Right lung (tissue), 5 donors: ENCODE results near the gene DOC2B. TPM values are rescaled to one million over a fixed set of nuclear protein-coding genes. Genes with fewer than 3 reads are reported as not detected.
A peak's percentile ranks its signal among the peaks of the same experiment; 100 is the strongest.
"Not testable (repeated sequence)": the region's sequence is repeated elsewhere in the genome, so short reads cannot be mapped to it uniquely, and the experiment has no call there.

ENCODE experiments used
- DNase-seq, 2 donors: peaks; one replicate each; pipeline ENCODE4 v3.0.0-alpha.2; 2013
- polyA plus RNA-seq, 5 donors: library from polyadenylated mRNA; unstranded; fragments of 120-200 nt; gene quantifications; one replicate each; pipeline versions ENCODE4 v1.2.1 to v1.2.3, GENCODE V29; 2013; ENCODE audit warnings: inconsistent platforms in 1 of 5, low replicate concordance in 1 of 5; ENCODE audit not compliant: insufficient read length in 5 of 5, insufficient read depth in 1 of 5

The DOC2B gene
- polyA plus RNA-seq, 5 donors: 2.2 to 3.7 (median 3.6) TPM

DNA sequence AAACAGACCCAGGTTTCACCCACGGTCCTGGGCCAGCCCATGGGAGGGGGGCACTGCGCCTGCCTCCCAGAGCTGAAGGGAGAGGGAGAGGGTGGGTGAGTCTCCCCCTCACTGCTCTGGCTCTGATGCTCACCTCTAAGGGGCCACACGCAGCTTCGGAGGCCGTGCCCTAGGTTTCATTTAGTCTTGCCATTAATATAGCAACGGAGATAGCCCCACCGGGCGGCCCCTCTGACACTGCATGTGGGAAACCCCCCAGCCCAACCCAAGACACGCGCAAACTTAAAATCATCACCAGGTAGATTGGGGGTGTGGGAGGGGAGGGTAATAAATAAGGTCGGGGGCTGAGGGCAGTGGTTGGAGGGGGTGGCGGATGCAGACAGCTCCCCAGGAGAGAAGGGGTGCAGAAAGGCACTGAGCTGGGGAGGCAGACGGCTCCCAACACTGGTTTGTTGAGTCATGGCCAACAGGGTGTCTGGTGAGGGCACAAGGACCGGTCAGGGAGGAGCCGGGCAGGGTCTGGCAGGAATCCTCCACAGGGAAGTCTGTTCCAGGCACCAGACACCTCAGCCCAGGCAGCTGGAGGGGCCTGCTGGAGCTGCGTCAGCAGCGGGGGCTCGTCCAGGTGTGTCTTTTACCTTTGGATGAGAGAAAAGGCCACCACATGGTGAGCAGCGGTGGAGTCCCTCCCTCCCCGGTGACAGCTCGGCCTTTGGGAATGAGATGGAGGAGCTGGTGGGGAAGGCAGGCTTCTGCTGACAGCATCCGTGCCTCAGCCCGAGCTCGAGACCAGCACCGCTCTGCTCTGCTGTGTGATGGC, 32.0 kb upstream of the DOC2B start:
- DNase-seq: no peak

DNA sequence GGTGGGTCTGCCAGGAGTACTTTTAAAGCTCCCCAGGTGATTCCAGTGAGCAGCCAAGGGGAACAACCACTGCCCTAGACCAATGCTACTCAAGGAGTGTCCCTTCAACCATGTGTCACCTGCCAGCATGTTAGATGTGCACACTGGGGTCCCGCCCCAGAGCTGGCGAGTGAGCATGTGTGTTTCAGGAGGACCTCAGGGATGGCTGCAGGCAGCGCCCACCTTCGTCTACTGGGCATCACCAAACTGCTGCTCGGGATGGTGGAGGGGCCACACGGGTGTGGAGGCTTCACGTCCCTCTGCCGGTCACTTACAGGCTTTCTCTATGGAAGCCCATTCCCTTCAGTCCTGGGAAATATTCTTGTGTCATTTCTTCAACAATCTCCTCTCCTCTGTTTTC, 29.0 kb upstream of the DOC2B start:
- no peak for DNase-seq

DNA sequence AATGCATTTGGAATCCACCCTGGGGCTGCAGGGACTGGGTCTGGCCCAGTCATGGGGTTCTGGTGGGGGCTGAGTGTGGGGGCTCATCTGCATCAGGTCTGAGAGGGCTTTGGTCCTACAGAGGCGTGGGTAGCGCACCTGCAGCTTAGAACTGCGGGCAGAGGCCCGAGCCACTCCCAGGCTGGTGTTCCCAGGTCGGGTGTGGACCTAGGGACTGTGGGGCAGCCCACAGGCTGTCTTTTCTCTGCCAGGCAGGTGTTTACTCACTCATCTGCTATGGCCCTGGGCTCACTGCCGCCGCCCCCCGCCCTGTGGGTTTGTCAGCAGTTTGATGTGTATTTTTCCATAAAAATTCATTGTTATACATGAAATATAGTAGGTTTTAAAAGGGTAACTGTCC, 27.0 kb upstream of the DOC2B start:
- DNase-seq: no peak

DNA sequence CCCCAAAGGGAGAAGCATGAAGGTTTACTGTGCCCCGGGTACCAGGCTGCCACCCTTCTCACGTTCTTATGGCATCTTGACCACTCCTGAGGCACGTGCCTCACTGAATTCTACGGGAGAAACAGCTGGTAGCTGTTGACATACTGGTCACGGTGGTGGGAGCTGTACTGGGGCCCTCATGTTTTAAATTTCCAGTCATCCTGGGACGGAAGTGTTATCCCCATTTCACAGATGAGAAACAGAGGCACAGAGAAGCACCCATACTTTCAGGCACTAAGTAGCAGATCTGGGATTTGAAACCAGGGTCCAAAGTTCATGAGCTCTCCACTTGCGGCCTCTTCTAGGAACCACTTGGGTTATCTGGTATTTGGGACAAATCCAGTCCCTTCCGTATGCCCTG, 26.3 kb upstream of the DOC2B start:
- DNase-seq: no peak

- no peak for DNase-seq
These were observed 25.6 kb upstream of the DOC2B start for GRCh38 chr17:206941-207560.

GRCh38 chr17:206484-206883, 25.0 kb upstream of the DOC2B start:
- not testable (repeated sequence) for DNase-seq

DNA sequence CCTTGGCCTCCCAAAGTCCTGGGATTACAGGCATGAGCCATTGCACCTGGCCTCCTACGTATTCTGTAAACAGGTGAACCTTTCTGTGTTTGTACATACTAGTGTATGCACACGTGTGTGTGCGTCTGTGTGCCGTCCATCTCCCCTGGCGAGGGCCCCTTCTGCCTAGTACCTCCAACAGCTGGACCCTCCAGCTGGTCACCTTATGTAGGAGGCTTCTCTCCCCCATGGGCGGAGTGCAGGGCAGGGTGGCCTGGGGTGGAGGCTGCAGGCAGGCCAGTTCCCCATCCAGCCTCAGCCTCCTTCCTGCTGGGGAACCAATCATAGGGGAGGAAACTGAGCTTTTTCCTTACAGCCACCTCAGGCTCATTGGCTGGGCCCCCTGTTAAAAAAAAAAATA, 24.4 kb upstream of the DOC2B start:
- DNase-seq: no peak

DNA sequence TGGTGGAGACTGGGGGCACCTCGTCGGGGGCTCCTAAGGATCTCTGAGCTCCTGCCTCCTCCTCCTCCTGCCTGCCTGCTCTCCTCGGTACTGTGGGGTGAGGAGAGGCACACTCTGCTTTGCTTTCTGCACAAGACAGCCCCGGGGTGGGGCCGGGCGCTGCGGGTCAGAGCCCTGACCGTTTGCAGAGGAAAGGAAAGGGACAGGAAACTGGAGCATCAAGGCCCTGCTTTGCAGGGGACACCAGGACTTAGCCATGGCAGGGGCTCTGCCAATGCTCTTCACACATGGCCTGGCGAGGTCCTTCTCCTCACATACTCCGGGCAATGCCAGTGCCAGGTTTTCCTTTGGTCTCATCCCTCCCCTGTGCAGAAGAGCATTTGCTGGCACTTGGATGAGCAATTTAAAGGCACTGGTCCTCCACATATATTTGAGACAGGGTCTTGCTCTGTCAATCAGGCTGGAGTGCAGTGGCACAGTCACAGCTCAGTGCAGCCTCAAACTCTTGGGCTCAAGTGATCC, 23.8 kb upstream of the DOC2B start:
- no peak for DNase-seq

DNA sequence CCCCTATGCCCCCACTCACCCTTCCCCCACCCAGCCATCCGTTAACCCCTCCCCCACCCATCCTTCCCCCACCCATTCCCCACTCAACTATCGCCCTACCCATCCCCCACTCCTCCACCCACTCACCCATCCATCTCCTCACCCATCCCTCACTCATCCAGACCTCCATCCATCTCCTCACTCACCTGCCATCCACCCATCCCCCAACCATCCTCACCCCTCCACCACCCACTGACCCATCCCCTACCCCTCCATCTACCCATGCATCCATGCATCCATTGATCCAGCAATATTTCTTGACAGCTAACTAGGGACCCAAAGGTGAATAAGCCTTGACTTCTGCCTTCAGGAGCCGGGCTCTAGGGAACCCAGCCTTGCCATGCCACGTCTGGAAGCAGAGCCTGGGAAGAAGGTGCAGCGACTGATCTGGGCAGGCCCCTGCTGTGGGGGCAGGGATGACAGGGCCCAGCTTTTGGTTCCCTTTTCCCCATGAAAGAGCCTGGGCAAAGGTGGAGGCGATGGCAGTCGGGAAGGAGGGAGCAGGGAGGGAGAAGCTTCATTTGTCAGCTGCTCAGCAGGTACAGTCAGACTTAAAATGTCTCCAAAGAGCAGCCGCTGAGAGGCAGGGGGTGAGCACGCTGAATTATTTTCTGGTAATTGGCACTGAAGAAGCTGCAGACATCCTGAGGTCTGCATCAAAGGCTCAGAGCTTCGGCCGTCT, 23.1 kb upstream of the DOC2B start:
- no peak for DNase-seq

DNA sequence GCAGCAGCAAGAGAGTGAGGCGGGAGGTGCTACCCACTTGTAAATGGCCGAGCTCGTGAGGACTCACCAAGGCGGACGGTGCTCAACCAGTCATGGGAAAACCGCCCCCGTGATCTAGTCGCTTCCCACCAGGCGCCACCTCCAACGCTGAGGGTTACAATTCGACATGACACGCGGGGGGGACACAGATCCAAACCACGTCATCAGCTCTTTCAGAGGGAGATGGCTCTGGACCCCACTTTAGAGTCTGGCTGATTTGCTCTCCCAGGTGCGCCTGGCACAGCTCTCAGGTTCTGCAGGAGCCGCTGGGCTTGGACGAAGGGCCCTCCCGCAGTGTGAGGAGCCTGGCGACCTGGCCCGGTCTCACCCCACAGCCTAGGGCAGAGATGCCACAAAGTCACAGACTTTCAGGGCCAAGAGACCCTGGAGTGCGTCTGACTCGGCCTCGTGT, 21.1 kb upstream of the DOC2B start:
- no peak for DNase-seq

GRCh38 chr17:201736-202135, 20.3 kb upstream of the DOC2B start:
- DNase-seq: not testable (repeated sequence)

DNA sequence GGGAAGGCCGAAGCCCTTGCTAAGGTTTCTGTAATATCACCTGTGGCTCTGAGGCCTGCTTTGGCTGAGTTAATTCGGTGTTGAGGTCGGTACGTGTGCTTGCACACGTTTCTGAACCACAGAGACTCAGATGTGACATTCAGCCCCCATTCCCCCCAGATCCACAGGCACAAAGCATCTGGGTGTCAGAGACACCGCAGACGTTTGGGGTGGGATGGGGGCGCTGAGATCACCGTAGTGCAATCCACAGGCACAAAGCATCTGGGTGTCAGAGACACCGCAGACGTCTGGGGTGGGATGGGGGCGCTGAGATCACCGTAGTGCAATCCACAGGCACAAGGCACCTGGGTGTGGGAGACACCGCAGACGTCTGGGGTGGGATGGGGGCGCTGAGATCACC, 19.8 kb upstream of the DOC2B start:
- not testable (repeated sequence) for DNase-seq

GRCh38 chr17:200586-200985, 19.1 kb upstream of the DOC2B start:
- no peak for DNase-seq

GRCh38 chr17:199806-200545, 18.5 kb upstream of the DOC2B start:
- DNase-seq: peak in 1 of 2 donors; percentile 23

DNA sequence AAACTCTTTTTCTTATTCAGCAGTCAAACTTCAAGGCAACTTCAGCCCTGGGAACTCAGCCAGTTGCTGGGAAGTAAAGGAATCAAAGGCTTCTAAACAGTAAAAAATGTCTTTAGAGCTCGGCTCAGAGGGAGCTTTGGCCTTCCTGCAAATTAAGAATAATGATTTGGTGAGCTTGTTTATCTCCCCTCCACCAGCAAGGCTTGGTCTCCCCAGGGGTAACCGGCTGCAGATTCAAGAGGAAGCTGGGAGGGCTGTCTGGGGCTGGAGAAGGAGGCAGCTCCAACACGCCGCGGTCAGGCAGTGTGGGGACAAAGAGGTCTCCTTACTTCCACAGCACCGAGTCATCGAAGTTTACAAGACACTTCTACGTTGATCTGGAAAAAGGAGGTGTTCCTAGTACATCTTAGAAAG, 17.7 kb upstream of the DOC2B start:
- DNase-seq: peak in 1 of 2 donors; percentile 51

DNA sequence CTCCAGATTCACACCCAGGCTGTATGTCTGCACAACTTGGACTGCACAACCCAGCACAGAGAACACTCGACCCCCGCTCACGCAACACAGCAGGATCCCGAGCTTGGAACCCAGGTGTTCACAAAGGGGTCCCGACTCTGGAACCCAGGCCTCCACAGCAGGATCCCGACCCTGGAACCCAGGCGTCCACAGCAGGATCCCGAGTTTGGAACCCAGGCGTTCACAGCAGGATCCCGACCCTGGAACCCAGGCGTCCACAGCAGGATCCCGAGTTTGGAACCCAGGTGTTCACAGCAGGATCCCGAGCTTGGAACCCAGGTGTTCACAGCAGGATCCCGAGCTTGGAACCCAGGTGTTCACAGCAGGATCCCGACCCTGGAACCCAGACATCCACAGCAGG, 16.8 kb upstream of the DOC2B start:
- not testable (repeated sequence) for DNase-seq

- no peak for DNase-seq
These were observed 15.9 kb upstream of the DOC2B start for GRCh38 chr17:197352-197751.

- no peak for DNase-seq
These were observed 13.6 kb upstream of the DOC2B start for GRCh38 chr17:194828-195602.

GRCh38 chr17:193841-194806, 12.7 kb upstream of the DOC2B start:
- no peak for DNase-seq

- no peak for DNase-seq
These were observed 12.0 kb upstream of the DOC2B start for GRCh38 chr17:193426-193810.
